ENCODE data around the gene RAB4A. TPM values are rescaled to one million over a fixed set of nuclear protein-coding genes. Genes with fewer than 3 reads are reported as not detected.

RAB4A gene
- polyA plus RNA-seq, 2 of the 4 experiments (the other 2 are of a cell fraction): 31.5 to 38.4 TPM

- no peak for TF ChIP-seq USF2 (IDR thresholded peaks at IDR 0.05)
- TF ChIP-seq FOSB (CRISPR knock-in tag; IDR thresholded peaks at IDR 0.05): no peak
- TF ChIP-seq HOXA7 (CRISPR knock-in tag; IDR thresholded peaks at IDR 0.05): no peak
- TF ChIP-seq ZSCAN20 (CRISPR knock-in tag; IDR thresholded peaks at IDR 0.05): no peak
- TF ChIP-seq NFE2L2 (conservative IDR thresholded peaks at IDR 0.05; ENCODE audit: low read length): no peak
Observed at GRCh38 chr1:229281339-229281926, 10.5 kb downstream of the RAB4A start (continued).

- 87% methylated on average over 1 of the region's 1 CpG for WGBS (ENCODE audit: missing lambda C conversion rate)
- no peaks in the 10 kb centered on the region for H3K9me3 ChIP-seq
- no peak overlapping the region for H3K4me3 ChIP-seq
- FAIRE-seq (no peak), DNase-seq (ENCODE audit: low read depth in 1 of 2, low spot score in 1 of 2) (no peak), ATAC-seq (no peak)
- TF ChIP-seq ESRRA (IDR thresholded peaks at IDR 0.05; ENCODE audit: borderline replicate concordance, low read length) (no peak), CBX8 (IDR thresholded peaks at IDR 0.05) (no peak), HMGXB4 (CRISPR knock-in tag; IDR thresholded peaks at IDR 0.05; ENCODE audit: borderline replicate concordance) (no peak), PHF8 (IDR thresholded peaks at IDR 0.05; ENCODE audit: borderline replicate concordance, low read depth) (no peak), RCOR1 (IDR thresholded peaks at IDR 0.05; ENCODE audit: low read depth, low read length) (no peak), FOSB (CRISPR knock-in tag; IDR thresholded peaks at IDR 0.05) (no peak), POLR2A (IDR thresholded peaks at IDR 0.05; ENCODE audit: low read length) (no peak), CEBPB (IDR thresholded peaks at IDR 0.05) (no peak), RFX5 (IDR thresholded peaks at IDR 0.05) (no peak), KDM1A (IDR thresholded peaks at IDR 0.05; ENCODE audit: low read depth) (no peak), NPAS2 (CRISPR knock-in tag; IDR thresholded peaks at IDR 0.05; ENCODE audit: borderline replicate concordance) (no peak), MAZ (IDR thresholded peaks at IDR 0.05; ENCODE audit: borderline replicate concordance, low read depth, low read length) (no peak), ATOH8 (CRISPR knock-in tag; IDR thresholded peaks at IDR 0.05; ENCODE audit: low read depth) (no peak), RARB (CRISPR knock-in tag; IDR thresholded peaks at IDR 0.05) (no peak), HEYL (CRISPR knock-in tag; IDR thresholded peaks at IDR 0.05) (no peak)
- H3K4me2 ChIP-seq: no peak overlapping the region
- H3K27ac ChIP-seq: no peak overlapping the region
- H3K4me1 ChIP-seq: peaks cover 20% of the 10 kb centered on the region; the same call in 1 of the 3 replicates
- CTCF ChIA-PET: no interaction called here
- POLR2A ChIA-PET: no interaction called here
Observed at GRCh38 chr1:229282295-229282823, 11.4 kb downstream of the RAB4A start.

- Histone ChIP-seq H3K9me3 (no peaks in the 10 kb centered on the region), H3K27ac (no peak overlapping the region), H3K4me3 (no peak overlapping the region), H3K4me2 (no peak overlapping the region), H3K4me1 (peaks cover 20% of the 10 kb centered on the region; the same call in 1 of the 3 replicates)
- WGBS (ENCODE audit: missing lambda C conversion rate): 86% methylated on average over 3 of the region's 3 CpGs
- FAIRE-seq: no peak
- DNase-seq (ENCODE audit: low read depth in 1 of 2, low spot score in 1 of 2): no peak
- POLR2A ChIA-PET: no interaction called here
- no peak for TF ChIP-seq ESRRA (IDR thresholded peaks at IDR 0.05; ENCODE audit: borderline replicate concordance, low read length)
- TF ChIP-seq ZC3H11A (IDR thresholded peaks at IDR 0.05): no peak
- no peak for TF ChIP-seq CEBPB (IDR thresholded peaks at IDR 0.05)
- TF ChIP-seq TFCP2L1 (CRISPR knock-in tag; IDR thresholded peaks at IDR 0.05): no peak
- TF ChIP-seq MAFK (IDR thresholded peaks at IDR 0.05; ENCODE audit: partially characterized antibody): no peak
- TF ChIP-seq HOXB5 (CRISPR knock-in tag; IDR thresholded peaks at IDR 0.05): no peak
- TF ChIP-seq MAX (IDR thresholded peaks at IDR 0.05): no peak
- TF ChIP-seq RFX5 (IDR thresholded peaks at IDR 0.05): no peak
- no peak for TF ChIP-seq BHLHE40 (IDR thresholded peaks at IDR 0.05; ENCODE audit: low read depth, low read length)
- TF ChIP-seq EHMT2 (IDR thresholded peaks at IDR 0.05; ENCODE audit: low read depth): no peak
- TF ChIP-seq SMC3 (IDR thresholded peaks at IDR 0.05): no peak
- TF ChIP-seq NPAS2 (CRISPR knock-in tag; IDR thresholded peaks at IDR 0.05; ENCODE audit: borderline replicate concordance): no peak
- no peak for TF ChIP-seq HDAC2 (IDR thresholded peaks at IDR 0.05)
- TF ChIP-seq MAZ (IDR thresholded peaks at IDR 0.05; ENCODE audit: borderline replicate concordance, low read depth, low read length): no peak
- no peak for TF ChIP-seq CBX8 (IDR thresholded peaks at IDR 0.05)
- TF ChIP-seq RNF2 (IDR thresholded peaks at IDR 0.05; ENCODE audit: borderline replicate concordance, low read depth): no peak
- CTCF ChIA-PET: interaction anchor here (0.9 kb wide), 1 partner anchor 42 kb away, joined by 3 read pairs; no protein-coding TSS in a partner anchor
- ATAC-seq: no peak
Observed at GRCh38 chr1:229283183-229283611, 12.3 kb downstream of the RAB4A start.

Measured in A549 (cell line).